Measurements from ENCODE around the gene COLEC11.

- TF ChIP-seq CTCF (IDR thresholded peaks at IDR 0.05) = no peak
- TF ChIP-seq POLR2A (IDR thresholded peaks at IDR 0.05) = no peak
Observed at GRCh38 chr2:3652896-3653625, 58.1 kb downstream of the COLEC11 start.

Measured in esophagus squamous epithelium (tissue), 4 donors.